Measurements from ENCODE around the gene GET4. TPM values are rescaled to one million over a fixed set of nuclear protein-coding genes. Genes with fewer than 3 reads are reported as not detected.
"Not testable (repeated sequence)": the region's sequence is repeated elsewhere in the genome, so short reads cannot be mapped to it uniquely, and the experiment has no call there.

Gene GET4
- total RNA-seq, 4 donors from 2014 or later = 46.1 to 67.7 (median 51.6) TPM

DNA sequence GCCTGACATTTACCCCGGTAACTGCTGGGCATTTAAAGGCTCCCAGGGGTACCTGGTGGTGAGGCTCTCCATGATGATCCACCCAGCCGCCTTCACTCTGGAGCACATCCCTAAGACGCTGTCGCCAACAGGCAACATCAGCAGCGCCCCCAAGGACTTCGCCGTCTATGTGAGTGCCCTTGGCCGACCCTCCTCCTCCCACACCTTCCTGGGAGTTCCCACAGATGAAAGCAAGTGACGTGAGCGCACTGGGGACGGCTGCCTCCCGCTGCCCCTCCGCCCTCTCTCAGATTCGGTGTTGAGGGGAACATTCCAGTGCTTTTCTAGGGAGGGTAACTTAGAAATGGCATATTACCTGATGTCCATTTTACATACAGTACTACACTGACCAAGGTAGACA is 7.0 kb upstream of the GET4 start:
- no peak overlapping the region for H3K4me3 ChIP-seq (ENCODE audit: low read depth, poor library complexity, severe bottlenecking)
- no peak for TF ChIP-seq CTCF (IDR thresholded peaks at IDR 0.05)
- no peak for TF ChIP-seq POLR2A (IDR thresholded peaks at IDR 0.05)
- no peak for DNase-seq (ENCODE audit: low spot score in 2 of 2)
- intact Hi-C loops (cut with DNase I; ENCODE audit: low total_unique reads) = no loop called here
- 83 to 87% methylated on average over 12 to 14 of the region's 14 CpGs for WGBS, 2 donors

GRCh38 chr7:871900-872537 is 4.3 kb upstream of the GET4 start:
- WGBS, 2 donors = 74 to 78% methylated on average over 14 of the region's 14 CpGs
- intact Hi-C loops (cut with DNase I; ENCODE audit: low total_unique reads) = loop anchor here (2.0 to 10.0 kb wide), 2 partner anchors 85 to 547 kb away; no protein-coding TSS in a partner anchor
- no peak overlapping the region for H3K4me3 ChIP-seq (ENCODE audit: low read depth, poor library complexity, severe bottlenecking)
- no peak for DNase-seq (ENCODE audit: low spot score in 2 of 2)
- no peak for TF ChIP-seq POLR2A (IDR thresholded peaks at IDR 0.05)
- no peak for TF ChIP-seq CTCF (IDR thresholded peaks at IDR 0.05)

DNA sequence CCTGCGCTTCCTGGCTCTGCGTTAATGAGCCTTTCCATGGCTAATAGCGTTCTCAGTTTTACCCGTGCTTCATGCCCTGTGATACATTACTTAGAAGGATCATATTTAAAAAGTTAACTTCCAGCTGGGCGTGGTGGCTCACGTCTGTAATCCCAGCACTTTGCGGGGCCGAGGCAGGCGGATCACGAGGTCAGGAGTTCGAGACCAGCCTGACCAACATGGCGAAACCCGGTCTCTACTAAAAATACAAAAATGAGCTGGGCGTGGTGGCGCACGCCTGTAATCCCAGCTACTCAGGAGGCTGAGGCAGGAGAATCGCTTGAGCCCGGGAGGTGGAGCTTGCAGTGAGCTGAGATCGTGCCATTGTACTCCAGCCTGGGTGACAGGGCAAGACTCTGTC is 3.7 kb upstream of the GET4 start:
- not testable (repeated sequence) for H3K4me3 ChIP-seq (ENCODE audit: low read depth, poor library complexity, severe bottlenecking); DNase-seq (ENCODE audit: low spot score in 2 of 2)
- intact Hi-C loops (cut with DNase I; ENCODE audit: low total_unique reads) = loop anchor here (2.0 to 10.0 kb wide), 2 partner anchors 86 to 548 kb away; no protein-coding TSS in a partner anchor
- WGBS, 2 donors = 88 to 93% methylated on average over 19 of the region's 19 CpGs

DNA sequence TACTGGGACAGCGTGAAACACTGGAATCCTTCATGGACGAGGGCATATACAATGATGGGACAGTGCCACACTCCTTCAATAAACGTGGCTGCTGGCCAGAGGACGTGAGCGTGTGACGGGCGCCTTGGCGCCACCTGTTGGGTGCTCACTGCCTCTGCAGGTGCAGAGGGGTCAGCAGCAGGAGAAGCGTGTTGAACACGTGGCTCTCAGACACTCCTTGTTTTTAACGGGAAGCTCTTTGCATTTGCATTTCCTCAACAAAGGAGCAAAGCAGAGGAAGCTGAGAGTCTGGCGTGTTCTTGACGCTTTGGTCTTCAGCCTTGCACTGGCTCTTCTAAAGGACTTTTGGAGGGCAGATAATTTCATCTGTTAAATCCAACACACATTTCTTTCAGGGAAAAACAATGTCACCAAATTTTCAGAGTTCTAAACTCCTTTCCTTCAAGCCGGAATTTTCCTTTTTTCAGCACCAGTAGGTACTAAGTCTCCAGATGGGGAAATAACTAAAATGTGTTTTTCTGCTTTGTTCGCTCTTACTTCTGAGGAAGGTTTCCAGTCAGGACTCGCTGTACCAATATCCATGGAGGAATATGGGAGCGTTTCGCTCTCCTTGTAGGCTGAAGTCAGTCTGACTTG is 2.9 kb upstream of the GET4 start:
- intact Hi-C loops (cut with DNase I; ENCODE audit: low total_unique reads) = loop anchor here (2.0 to 10.0 kb wide), 2 partner anchors 87 to 549 kb away; no protein-coding TSS in a partner anchor
- peak; percentile 88 to 96 for DNase-seq (ENCODE audit: low spot score in 2 of 2)
- 27 to 30% methylated on average over 18 of the region's 18 CpGs for WGBS, 2 donors
- TF ChIP-seq POLR2A (IDR thresholded peaks at IDR 0.05) = no peak
- TF ChIP-seq CTCF (IDR thresholded peaks at IDR 0.05) = peak in 1 of 3 donors; percentile 85
- H3K4me3 ChIP-seq (ENCODE audit: low read depth, poor library complexity, severe bottlenecking) = no peak overlapping the region

DNA sequence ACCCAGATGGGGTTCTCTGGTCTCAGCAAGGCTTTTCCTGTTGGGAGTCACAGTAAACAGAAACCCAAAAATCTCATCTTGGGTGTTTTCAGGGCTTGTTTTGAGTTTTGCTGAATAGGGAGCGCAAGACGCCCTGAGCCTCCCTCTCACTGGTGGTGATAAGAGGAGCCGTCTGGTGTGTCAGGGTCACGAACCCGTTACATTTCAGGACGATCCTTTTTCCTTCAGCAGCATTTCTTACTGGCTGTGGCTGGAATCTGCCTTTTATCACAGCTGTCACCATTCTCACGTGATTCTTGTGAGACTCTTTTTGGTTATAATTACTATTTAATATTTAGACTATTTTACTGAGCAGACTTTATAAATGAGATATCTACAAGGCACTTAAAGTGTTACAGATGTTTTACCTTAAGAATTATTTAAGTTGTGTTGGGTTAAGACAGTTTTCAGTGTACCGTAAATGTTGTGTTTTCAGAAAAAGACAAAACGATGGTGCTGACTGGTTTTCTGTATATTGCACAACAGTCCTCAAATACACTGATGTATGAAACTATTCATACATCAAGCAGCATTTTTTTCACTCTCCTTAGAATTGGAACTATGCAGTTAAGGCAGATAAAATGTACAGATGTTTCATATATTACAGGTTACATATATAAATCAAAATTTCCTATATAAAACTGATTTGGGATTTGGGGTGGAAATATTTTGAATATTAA is 2.2 kb upstream of the GET4 start:
- WGBS, 2 donors = 78 to 84% methylated on average over 9 of the region's 9 CpGs
- TF ChIP-seq CTCF (IDR thresholded peaks at IDR 0.05) (no peak), POLR2A (IDR thresholded peaks at IDR 0.05) (no peak)
- DNase-seq (ENCODE audit: low spot score in 2 of 2) = no peak
- no peak overlapping the region for H3K4me3 ChIP-seq (ENCODE audit: low read depth, poor library complexity, severe bottlenecking)
- intact Hi-C loops (cut with DNase I; ENCODE audit: low total_unique reads) = loop anchor here (10.0 kb wide), 1 partner anchor 549 kb away; no protein-coding TSS in a partner anchor

DNA sequence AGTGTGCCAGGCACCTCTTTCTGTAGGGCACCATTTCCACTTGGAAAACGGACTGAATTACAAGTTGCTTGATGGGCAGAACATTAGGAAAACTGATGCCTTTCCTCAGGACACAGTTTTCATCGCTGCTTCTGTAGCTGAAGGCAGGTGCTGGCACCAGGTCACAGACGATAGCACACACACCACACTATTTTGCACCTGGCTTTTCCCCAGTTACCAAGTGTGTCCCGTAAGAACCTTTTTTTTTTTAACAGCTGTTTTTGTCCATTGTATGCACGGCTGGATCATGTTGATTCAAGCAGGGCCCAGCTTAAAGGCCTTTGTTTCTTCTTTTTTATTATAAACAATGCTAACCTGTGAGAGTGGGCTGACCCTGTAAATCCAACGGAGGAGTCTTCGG is 1.3 kb upstream of the GET4 start:
- DNase-seq (ENCODE audit: low spot score in 2 of 2) = no peak
- 62 to 65% methylated on average over 7 of the region's 7 CpGs for WGBS, 2 donors
- intact Hi-C loops (cut with DNase I; ENCODE audit: low total_unique reads) = loop anchor here (10.0 kb wide), 1 partner anchor 550 kb away; no protein-coding TSS in a partner anchor
- H3K4me3 ChIP-seq (ENCODE audit: low read depth, poor library complexity, severe bottlenecking) = no peak overlapping the region
- no peak for TF ChIP-seq POLR2A (IDR thresholded peaks at IDR 0.05)
- TF ChIP-seq CTCF (IDR thresholded peaks at IDR 0.05) = no peak

All from lower leg skin (tissue), 4 donors.